WTC11 (cell line): ENCODE measurements around the gene C1orf115.

Source experiments
- ARID4B ChIP-seq: sonication (generic); formaldehyde crosslinking; IDR thresholded peaks from 2 replicates; pipeline ENCODE4 v1.8.0; 2023; ENCODE audit warnings: missing genetic modification reagents, mild to moderate bottlenecking, borderline replicate concordance
- ATF3 ChIP-seq: sonication (generic); formaldehyde crosslinking; conservative IDR thresholded peaks from 2 replicates; pipeline ENCODE4 v1.8.1; 2022; ENCODE audit warnings: mild to moderate bottlenecking, missing genetic modification reagents
- CREM ChIP-seq: sonication (generic); formaldehyde crosslinking; IDR thresholded peaks from 2 replicates; pipeline ENCODE4 v1.8.1; 2022; ENCODE audit warnings: mild to moderate bottlenecking, missing genetic modification reagents, moderate library complexity
- ESRRA ChIP-seq: sonication (generic); formaldehyde crosslinking; IDR thresholded peaks from 2 replicates; pipeline ENCODE4 v1.8.1; 2022; ENCODE audit warnings: mild to moderate bottlenecking, missing genetic modification reagents, borderline replicate concordance
- NR2C2 ChIP-seq: sonication (generic); formaldehyde crosslinking; IDR thresholded peaks from 2 replicates; pipeline ENCODE4 v1.8.0; 2022; ENCODE audit warnings: mild to moderate bottlenecking, missing genetic modification reagents
- ZBTB21 ChIP-seq: sonication (generic); formaldehyde crosslinking; IDR thresholded peaks from 2 replicates; pipeline ENCODE4 v1.8.1; 2023; ENCODE audit warnings: mild to moderate bottlenecking, missing genetic modification reagents, borderline replicate concordance
- TF ChIP-seq, protein P1 (sequence below): fragments of 200-600 bp; IDR thresholded peaks from 2 replicates; pipeline ENCODE4 v1.8.0; 2022; ENCODE audit warnings: antibody characterized with exemption

DNA sequence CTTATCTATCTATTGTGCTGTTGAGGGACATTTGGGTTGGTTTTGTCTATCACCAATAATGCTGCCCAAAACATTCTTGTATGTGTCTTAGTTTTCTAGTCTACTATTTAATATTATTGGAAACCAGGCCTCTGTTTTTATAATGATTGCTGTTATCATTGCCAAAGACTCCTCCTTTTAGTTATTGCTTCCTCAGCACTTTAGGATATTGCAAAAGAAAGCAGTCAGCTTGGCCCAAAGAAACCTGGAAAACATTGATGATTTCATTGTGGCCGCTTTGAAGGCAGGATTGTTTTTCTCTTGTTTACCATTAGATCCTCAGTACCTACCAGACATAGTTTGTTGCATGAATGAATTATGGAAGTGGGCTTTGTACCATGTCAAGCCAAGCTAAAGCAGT, 37.4 kb downstream of the C1orf115 start:
- TF ChIP-seq ZBTB21 (CRISPR knock-in tag) (no peak), CREM (no peak), ARID4B (CRISPR knock-in tag) (no peak), NR2C2 (CRISPR knock-in tag) (no peak), ESRRA (CRISPR knock-in tag) (no peak), ATF3 (CRISPR knock-in tag) (no peak)
- TF ChIP-seq, protein P1, sequence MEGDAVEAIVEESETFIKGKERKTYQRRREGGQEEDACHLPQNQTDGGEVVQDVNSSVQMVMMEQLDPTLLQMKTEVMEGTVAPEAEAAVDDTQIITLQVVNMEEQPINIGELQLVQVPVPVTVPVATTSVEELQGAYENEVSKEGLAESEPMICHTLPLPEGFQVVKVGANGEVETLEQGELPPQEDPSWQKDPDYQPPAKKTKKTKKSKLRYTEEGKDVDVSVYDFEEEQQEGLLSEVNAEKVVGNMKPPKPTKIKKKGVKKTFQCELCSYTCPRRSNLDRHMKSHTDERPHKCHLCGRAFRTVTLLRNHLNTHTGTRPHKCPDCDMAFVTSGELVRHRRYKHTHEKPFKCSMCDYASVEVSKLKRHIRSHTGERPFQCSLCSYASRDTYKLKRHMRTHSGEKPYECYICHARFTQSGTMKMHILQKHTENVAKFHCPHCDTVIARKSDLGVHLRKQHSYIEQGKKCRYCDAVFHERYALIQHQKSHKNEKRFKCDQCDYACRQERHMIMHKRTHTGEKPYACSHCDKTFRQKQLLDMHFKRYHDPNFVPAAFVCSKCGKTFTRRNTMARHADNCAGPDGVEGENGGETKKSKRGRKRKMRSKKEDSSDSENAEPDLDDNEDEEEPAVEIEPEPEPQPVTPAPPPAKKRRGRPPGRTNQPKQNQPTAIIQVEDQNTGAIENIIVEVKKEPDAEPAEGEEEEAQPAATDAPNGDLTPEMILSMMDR, result no peak
